ENCODE data around the gene AUTS2. TPM values are rescaled to one million over a fixed set of nuclear protein-coding genes. Genes with fewer than 3 reads are reported as not detected.

Gene AUTS2
- total and polyA plus RNA-seq, 2 of the 8 experiments (the other 6 are each of a cell fraction or from before 2014, with no cell fraction given) = 25.9 to 101 TPM

GRCh38 chr7:70565721-70566370, 967.6 kb downstream of the AUTS2 start:
- H3K4me1 ChIP-seq (replicated peaks in 1 of 4; ENCODE audit: control insufficient read depth in 3 of 4, insufficient read depth in 4 of 4, low read length in 3 of 4) = no peaks in the 10 kb centered on the region
- H3K9ac ChIP-seq (replicated peaks in 1 of 4; ENCODE audit: extremely low read depth in 1 of 4, low read depth in 3 of 4, low read length in 3 of 4) = no peak overlapping the region
- FAIRE-seq = no peak
- H2AK5ac ChIP-seq (ENCODE audit: low read depth, low read length) = no peak overlapping the region
- H2BK120ac ChIP-seq (replicated peaks; ENCODE audit: low read depth, low read length) = no peak overlapping the region
- H4K20me1 ChIP-seq (replicated peaks in 1 of 2; ENCODE audit: control insufficient read depth in 1 of 2, insufficient read depth in 2 of 2, low read length in 2 of 2) = no peaks in the 10 kb centered on the region
- H4K8ac ChIP-seq (ENCODE audit: extremely low read depth, insufficient read depth, low read length) = no peak overlapping the region
- no peaks in the 10 kb centered on the region for H3K79me1 ChIP-seq (ENCODE audit: low read depth, low read length)
- H2BK5ac ChIP-seq (ENCODE audit: low read depth, low read length) = no peak overlapping the region
- H3K4me2 ChIP-seq (ENCODE audit: insufficient read depth in 1 of 2, low read depth in 2 of 2, low read length in 2 of 2) = no peak overlapping the region
- ChIA-PET CTCF (ENCODE audit: partially characterized antibody) (interaction anchor here (1.4 to 1.8 kb wide), 2 partner anchors 19 to 133 kb away, joined by 6 to 8 read pairs; no protein-coding TSS in a partner anchor), POLR2A (ENCODE audit: partially characterized antibody) (interaction anchor here (1.0 to 1.2 kb wide), 2 partner anchors 8 to 130 kb away, joined by 3 read pairs; no protein-coding TSS in a partner anchor)
- H3K4ac ChIP-seq (replicated peaks; ENCODE audit: insufficient read length, low read depth, low read length) = no peak overlapping the region
- H3K14ac ChIP-seq (ENCODE audit: insufficient read length) = no peak overlapping the region
- H2AFZ ChIP-seq (ENCODE audit: low read length) = no peak overlapping the region
- no peak overlapping the region for H4K91ac ChIP-seq (replicated peaks; ENCODE audit: insufficient read length, low read length)
- no peak overlapping the region for H3K56ac ChIP-seq (replicated peaks; ENCODE audit: insufficient read length, low read depth, low read length)
- no peaks in the 10 kb centered on the region for H3K9me3 ChIP-seq (ENCODE audit: insufficient read depth in 2 of 2, low read depth in 1 of 2, low read length in 1 of 2)
- H3K23me2 ChIP-seq (ENCODE audit: low read depth, low read length) = no peaks in the 10 kb centered on the region
- no peaks in the 10 kb centered on the region for H3K27me3 ChIP-seq (replicated peaks in 1 of 4; ENCODE audit: control insufficient read depth in 3 of 4, extremely low read depth in 1 of 4, insufficient read depth in 3 of 4, low read length in 3 of 4)
- H3K79me2 ChIP-seq (ENCODE audit: control insufficient read depth in 1 of 2, insufficient read depth in 2 of 2, low read length in 2 of 2) = no peaks in the 10 kb centered on the region
- 87% methylated on average over 4 of the region's 4 CpGs; no CpG with 5 or more reads in 1 of the 2 experiments for WGBS, 2 experiments (ENCODE audit: extremely low coverage in 1 of 2, insufficient coverage in 1 of 2, insufficient read length in 1 of 2, insufficient replicate concordance in 2 of 2, low coverage in 1 of 2, low lambda C conversion rate in 2 of 2, missing lambda C conversion rate in 1 of 2)
- no peak overlapping the region for H2BK12ac ChIP-seq (ENCODE audit: low read depth, low read length)
- no peak overlapping the region for H3K27ac ChIP-seq (ENCODE audit: low read depth, low read length)
- H2BK15ac ChIP-seq (ENCODE audit: low read length) = no peak overlapping the region
- H3K36me3 ChIP-seq (ENCODE audit: control insufficient read depth in 2 of 4, insufficient read depth in 4 of 4, low read length in 3 of 4) = no peaks in the 10 kb centered on the region
- H2BK20ac ChIP-seq (ENCODE audit: low read length) = no peak overlapping the region
- no peak for TF ChIP-seq MAFK (IDR thresholded peaks at IDR 0.05; ENCODE audit: low read depth, low read length)
- TF ChIP-seq SRF (IDR thresholded peaks at IDR 0.05; ENCODE audit: low read depth, low read length) = no peak
- no peak for TF ChIP-seq SUZ12 (IDR thresholded peaks at IDR 0.05; ENCODE audit: low read length)
- TF ChIP-seq RNF2 (IDR thresholded peaks at IDR 0.05; ENCODE audit: borderline replicate concordance, low read depth, low read length, missing control alignments, poor library complexity, severe bottlenecking) = no peak
- no peak overlapping the region for H3K18ac ChIP-seq (ENCODE audit: extremely low read depth, low read length)
- no peak overlapping the region for H3K4me3 ChIP-seq (ENCODE audit: extremely low read depth in 1 of 4, insufficient read depth in 2 of 4, low read depth in 3 of 4, low read length in 4 of 4)
- no peak overlapping the region for H3K23ac ChIP-seq (ENCODE audit: insufficient read length)
- H4K5ac ChIP-seq (ENCODE audit: insufficient read length, low read depth, low read length) = no peak overlapping the region
- DNase-seq (ENCODE audit: low read depth in 1 of 2, low spot score in 2 of 2) = no peak
